ENCODE measurements around the gene B3GLCT. TPM values are rescaled to one million over a fixed set of nuclear protein-coding genes. Genes with fewer than 3 reads are reported as not detected.

Gene B3GLCT
- total and polyA plus RNA-seq, 12 donors = 3.1 to 28.1 (median 18.8) TPM

- H3K4me1 ChIP-seq = peaks cover 0 to 4% (median 0%) of the 10 kb centered on the region in 9 donors
- ATAC-seq (no peak), DNase-seq (no peak)
- H3K36me3 ChIP-seq = no peaks in the 10 kb centered on the region
- no peak for TF ChIP-seq CTCF (IDR thresholded peaks at IDR 0.05)
- no peaks in the 10 kb centered on the region for H3K27me3 ChIP-seq
- no peak overlapping the region for H3K27ac ChIP-seq
- no peaks in the 10 kb centered on the region for H3K9me3 ChIP-seq
- WGBS, 2 donors = 90 to 93% methylated on average over 11 of the region's 11 CpGs
- H3K4me3 ChIP-seq = no peak overlapping the region
- intact Hi-C loops (cut with DNase I) = no loop called here
These were observed 31.0 kb upstream of the B3GLCT start for GRCh38 chr13:31168736-31169135.

DNA sequence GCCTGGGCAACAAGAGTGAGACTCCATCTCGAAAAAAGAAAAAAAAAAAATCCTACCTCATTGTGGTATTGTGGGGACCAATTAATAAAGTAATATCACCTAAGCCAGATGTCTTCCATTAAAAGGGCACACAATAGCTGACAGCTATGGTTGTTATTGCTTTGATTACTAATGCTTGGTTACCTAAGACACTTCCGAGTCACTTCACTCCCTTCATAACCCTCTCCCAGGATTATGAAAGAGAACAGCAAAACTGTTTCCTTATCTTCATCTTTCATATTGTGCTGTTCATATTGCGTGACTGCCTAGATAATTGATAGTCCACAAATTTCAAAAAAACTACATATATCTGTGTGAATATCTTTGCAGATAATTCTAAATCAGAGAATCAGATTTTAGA lies 27.8 kb upstream of the B3GLCT start:
- Histone ChIP-seq H3K4me3 (no peak overlapping the region), H3K27me3 (no peaks in the 10 kb centered on the region), H3K9me3 (no peaks in the 10 kb centered on the region), H3K36me3 (no peaks in the 10 kb centered on the region), H3K27ac (no peak overlapping the region), H3K4me1 (peaks cover 0 to 4% (median 0%) of the 10 kb centered on the region in 9 donors)
- no peak for DNase-seq
- WGBS, 2 donors = 81 to 87% methylated on average over 3 of the region's 3 CpGs
- intact Hi-C loops (cut with DNase I) = loop anchor here in 4 of 10 donors (5.0 to 10.0 kb wide), 2 partner anchors 250 to 253 kb away; no protein-coding TSS in a partner anchor
- no peak for TF ChIP-seq CTCF (IDR thresholded peaks at IDR 0.05)
- no peak for ATAC-seq

- H3K36me3 ChIP-seq = no peaks in the 10 kb centered on the region
- intact Hi-C loops (cut with DNase I) = loop anchor here in 4 of 10 donors (5.0 to 10.0 kb wide), 2 partner anchors 250 to 252 kb away; no protein-coding TSS in a partner anchor
These were observed 27.2 kb upstream of the B3GLCT start for GRCh38 chr13:31172535-31172934.

GRCh38 chr13:31174018-31174417 lies 25.8 kb upstream of the B3GLCT start:
- Histone ChIP-seq H3K9me3 (peaks cover 0 to 3% (median 0%) of the 10 kb centered on the region in 11 donors), H3K4me3 (no peak overlapping the region), H3K27ac (no peak overlapping the region), H3K4me1 (peaks cover 0 to 4% (median 0%) of the 10 kb centered on the region in 9 donors), H3K36me3 (no peaks in the 10 kb centered on the region), H3K27me3 (no peaks in the 10 kb centered on the region)
- TF ChIP-seq CTCF (IDR thresholded peaks at IDR 0.05) = peak in 4 of 9 donors; percentile 27 to 38 (median 31)
- no peak for ATAC-seq
- 65 to 71% methylated on average over 3 of the region's 3 CpGs for WGBS, 2 donors
- intact Hi-C loops (cut with DNase I) = loop anchor here in 4 of 10 donors (5.0 to 10.0 kb wide), 2 partner anchors 248 to 251 kb away; no protein-coding TSS in a partner anchor
- DNase-seq = no peak

More at GRCh38 chr13:31172535-31172934, 27.2 kb upstream of the B3GLCT start:
- no peak for ATAC-seq
- Histone ChIP-seq H3K27ac (no peak overlapping the region), H3K27me3 (no peaks in the 10 kb centered on the region), H3K9me3 (no peaks in the 10 kb centered on the region), H3K4me3 (no peak overlapping the region), H3K4me1 (peaks cover 0 to 4% (median 0%) of the 10 kb centered on the region in 9 donors)
- WGBS, 2 donors = 72 to 87% methylated on average over 2 of the region's 2 CpGs
- no peak for DNase-seq
- TF ChIP-seq CTCF (IDR thresholded peaks at IDR 0.05) = no peak
